ENCODE data around the gene UNC79. TPM values are rescaled to one million over a fixed set of nuclear protein-coding genes. Genes with fewer than 3 reads are reported as not detected.
A peak's percentile ranks its signal among the peaks of the same experiment; 100 is the strongest.

UNC79 gene
- total RNA-seq, 2 donors from 2014 or later: 6.0 to 14.4 TPM

DNA sequence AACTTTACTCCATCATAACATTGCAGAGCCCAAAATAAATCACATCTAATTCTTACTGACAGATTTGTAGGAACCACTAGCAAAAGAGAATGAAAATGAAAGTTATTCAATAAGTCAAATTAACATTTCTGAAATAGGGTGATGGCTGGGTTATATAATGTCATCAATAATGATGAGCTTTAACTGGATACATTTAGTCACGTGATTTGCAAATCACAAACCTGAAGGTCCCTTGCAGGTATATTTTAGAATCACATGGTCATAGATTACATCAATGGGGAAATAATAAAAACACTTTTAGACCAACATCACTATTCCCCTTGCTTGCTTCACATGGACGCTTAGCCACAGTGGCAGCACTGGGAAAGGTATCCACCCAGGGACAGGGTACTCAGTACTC, 270.8 kb downstream of the UNC79 start:
- Histone ChIP-seq H3K4me3 (ENCODE audit: low read length) (no peak overlapping the region), H3K27ac (ENCODE audit: low read depth, low read length) (no peak overlapping the region), H3K9me3 (ENCODE audit: control insufficient read depth, low read length) (peaks cover 35% of the 10 kb centered on the region), H3K4me1 (ENCODE audit: control insufficient read depth, insufficient read depth, low read length) (no peaks in the 10 kb centered on the region), H3K27me3 (ENCODE audit: control insufficient read depth, insufficient read depth, low read length, poor library complexity, severe bottlenecking) (no peaks in the 10 kb centered on the region), H3K36me3 (ENCODE audit: control insufficient read depth, insufficient read depth, low read length) (peaks cover 24% of the 10 kb centered on the region), H3K9ac (ENCODE audit: extremely low read depth, low read length, poor library complexity, severe bottlenecking) (no peak overlapping the region)
- 100% methylated on average over 2 of the region's 2 CpGs; no CpG with 5 or more reads in 1 of the 2 experiments for WGBS, 2 experiments (ENCODE audit: insufficient coverage in 1 of 2, insufficient read length in 1 of 2)
- peaks cover 3% of the 10 kb centered on the region for H3K4me1 Mint-ChIP-seq
- no peak overlapping the region for H3K27ac Mint-ChIP-seq
- TF ChIP-seq, protein P1, sequence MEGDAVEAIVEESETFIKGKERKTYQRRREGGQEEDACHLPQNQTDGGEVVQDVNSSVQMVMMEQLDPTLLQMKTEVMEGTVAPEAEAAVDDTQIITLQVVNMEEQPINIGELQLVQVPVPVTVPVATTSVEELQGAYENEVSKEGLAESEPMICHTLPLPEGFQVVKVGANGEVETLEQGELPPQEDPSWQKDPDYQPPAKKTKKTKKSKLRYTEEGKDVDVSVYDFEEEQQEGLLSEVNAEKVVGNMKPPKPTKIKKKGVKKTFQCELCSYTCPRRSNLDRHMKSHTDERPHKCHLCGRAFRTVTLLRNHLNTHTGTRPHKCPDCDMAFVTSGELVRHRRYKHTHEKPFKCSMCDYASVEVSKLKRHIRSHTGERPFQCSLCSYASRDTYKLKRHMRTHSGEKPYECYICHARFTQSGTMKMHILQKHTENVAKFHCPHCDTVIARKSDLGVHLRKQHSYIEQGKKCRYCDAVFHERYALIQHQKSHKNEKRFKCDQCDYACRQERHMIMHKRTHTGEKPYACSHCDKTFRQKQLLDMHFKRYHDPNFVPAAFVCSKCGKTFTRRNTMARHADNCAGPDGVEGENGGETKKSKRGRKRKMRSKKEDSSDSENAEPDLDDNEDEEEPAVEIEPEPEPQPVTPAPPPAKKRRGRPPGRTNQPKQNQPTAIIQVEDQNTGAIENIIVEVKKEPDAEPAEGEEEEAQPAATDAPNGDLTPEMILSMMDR (conservative IDR thresholded peaks at IDR 0.05): no peak
- H3K27me3 Mint-ChIP-seq (ENCODE audit: insufficient read depth): no peaks in the 10 kb centered on the region
- H3K36me3 Mint-ChIP-seq (ENCODE audit: low read depth): peaks cover 80% of the 10 kb centered on the region
- peaks cover 27% of the 10 kb centered on the region for H3K9me3 Mint-ChIP-seq
- no peak for DNase-seq
- H3K4me3 Mint-ChIP-seq: no peak overlapping the region

DNA sequence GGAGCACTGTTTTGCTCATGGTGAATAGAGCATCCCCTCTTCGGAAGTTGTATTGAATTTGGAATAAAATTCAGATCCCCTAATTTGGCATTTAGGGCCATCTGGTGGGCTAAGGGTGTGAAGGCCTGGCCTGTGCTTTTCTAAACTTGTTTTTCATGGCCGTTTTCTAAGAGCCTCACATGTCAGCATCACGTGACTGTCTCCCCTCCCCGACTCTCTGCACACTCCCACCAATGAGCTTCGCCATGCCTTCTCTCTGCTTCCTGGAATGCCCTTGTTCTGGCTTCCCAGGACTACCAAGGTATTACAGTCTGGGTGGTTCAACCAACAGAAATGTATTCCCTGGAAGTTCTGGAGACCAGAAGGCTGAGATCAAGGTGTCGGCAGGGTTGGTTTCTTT, 272.2 kb downstream of the UNC79 start:
- Histone ChIP-seq H3K4me3 (ENCODE audit: low read length) (no peak overlapping the region), H3K27ac (ENCODE audit: low read depth, low read length) (no peak overlapping the region), H3K9ac (ENCODE audit: extremely low read depth, low read length, poor library complexity, severe bottlenecking) (no peak overlapping the region), H3K4me1 (ENCODE audit: control insufficient read depth, insufficient read depth, low read length) (no peaks in the 10 kb centered on the region), H3K9me3 (ENCODE audit: control insufficient read depth, low read length) (peaks cover 23% of the 10 kb centered on the region), H3K27me3 (ENCODE audit: control insufficient read depth, insufficient read depth, low read length, poor library complexity, severe bottlenecking) (no peaks in the 10 kb centered on the region), H3K36me3 (ENCODE audit: control insufficient read depth, insufficient read depth, low read length) (peaks cover 17% of the 10 kb centered on the region)
- peaks cover 74% of the 10 kb centered on the region for H3K36me3 Mint-ChIP-seq (ENCODE audit: low read depth)
- H3K27me3 Mint-ChIP-seq (ENCODE audit: insufficient read depth): no peaks in the 10 kb centered on the region
- H3K9me3 Mint-ChIP-seq: peaks cover 15% of the 10 kb centered on the region
- no peak overlapping the region for H3K27ac Mint-ChIP-seq
- DNase-seq: no peak
- TF ChIP-seq, protein P1 (conservative IDR thresholded peaks at IDR 0.05): peak; percentile 35
- H3K4me1 Mint-ChIP-seq: peaks cover 3% of the 10 kb centered on the region
- 83 to 94% methylated on average over 5 to 6 of the region's 6 CpGs for WGBS, 2 experiments (ENCODE audit: insufficient coverage in 1 of 2, insufficient read length in 1 of 2)
- H3K4me3 Mint-ChIP-seq: no peak overlapping the region

DNA sequence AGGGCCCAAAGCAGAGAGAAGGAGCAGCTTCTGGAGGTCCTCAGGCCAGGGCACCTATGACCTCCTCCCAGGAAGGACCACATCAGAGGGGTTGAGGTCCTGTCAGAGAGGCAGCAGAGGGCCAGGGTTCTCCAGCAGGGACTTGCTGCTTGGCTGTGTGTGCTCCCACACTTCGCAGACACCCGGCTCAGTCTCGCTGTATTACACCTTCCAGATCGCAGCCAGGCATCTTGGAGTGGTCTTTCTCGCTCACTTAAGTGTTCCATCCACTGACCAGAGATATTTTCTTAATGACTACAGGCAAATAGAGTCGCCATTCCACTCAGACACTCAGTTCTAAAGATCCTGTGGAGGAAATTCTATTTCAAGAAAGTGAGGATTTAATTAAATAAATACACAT, 273.2 kb downstream of the UNC79 start:
- Histone ChIP-seq H3K4me1 (ENCODE audit: control insufficient read depth, insufficient read depth, low read length) (no peaks in the 10 kb centered on the region), H3K27me3 (ENCODE audit: control insufficient read depth, insufficient read depth, low read length, poor library complexity, severe bottlenecking) (no peaks in the 10 kb centered on the region), H3K27ac (ENCODE audit: low read depth, low read length) (no peak overlapping the region), H3K9me3 (ENCODE audit: control insufficient read depth, low read length) (peaks cover 13% of the 10 kb centered on the region), H3K36me3 (ENCODE audit: control insufficient read depth, insufficient read depth, low read length) (peaks cover 14% of the 10 kb centered on the region), H3K9ac (ENCODE audit: extremely low read depth, low read length, poor library complexity, severe bottlenecking) (no peak overlapping the region), H3K4me3 (ENCODE audit: low read length) (no peak overlapping the region)
- Mint-ChIP-seq H3K4me1 (peaks cover 3% of the 10 kb centered on the region), H3K36me3 (ENCODE audit: low read depth) (peaks cover 67% of the 10 kb centered on the region), H3K9me3 (peaks cover 12% of the 10 kb centered on the region), H3K4me3 (no peak overlapping the region), H3K27ac (no peak overlapping the region), H3K27me3 (ENCODE audit: insufficient read depth) (no peaks in the 10 kb centered on the region)
- DNase-seq: no peak
- WGBS, 2 experiments (ENCODE audit: insufficient coverage in 1 of 2, insufficient read length in 1 of 2): 94 to 100% methylated on average over 4 to 6 of the region's 6 CpGs
- TF ChIP-seq, protein P1 (conservative IDR thresholded peaks at IDR 0.05): no peak
